ENCODE results near the gene EGFR.

EGFR gene

GRCh38 chr7:55108401-55108800 is 89.6 kb downstream of the EGFR start:
- DNase-seq = no peak

GRCh38 chr7:55108818-55109217 is 90.0 kb downstream of the EGFR start:
- no peak for DNase-seq

- no peak for DNase-seq
Observed at GRCh38 chr7:55109404-55110167, 90.8 kb downstream of the EGFR start.

GRCh38 chr7:55110282-55110992 is 91.6 kb downstream of the EGFR start:
- DNase-seq = no peak

GRCh38 chr7:55110993-55111361 is 92.2 kb downstream of the EGFR start:
- DNase-seq = no peak

GRCh38 chr7:55112056-55112455 is 93.2 kb downstream of the EGFR start:
- no peak for DNase-seq

GRCh38 chr7:55113760-55114540 is 95.1 kb downstream of the EGFR start:
- no peak for DNase-seq

- no peak for DNase-seq
Observed at GRCh38 chr7:55117286-55117685, 98.5 kb downstream of the EGFR start.

GRCh38 chr7:55118426-55118825 is 99.6 kb downstream of the EGFR start:
- DNase-seq = no peak

- no peak for DNase-seq
Observed at GRCh38 chr7:55119571-55119970, 100.8 kb downstream of the EGFR start.

GRCh38 chr7:55120074-55120473 is 101.3 kb downstream of the EGFR start:
- DNase-seq = no peak

- DNase-seq = no peak
Observed at GRCh38 chr7:55120501-55121198, 101.8 kb downstream of the EGFR start.

GRCh38 chr7:55121249-55121648 is 102.4 kb downstream of the EGFR start:
- no peak for DNase-seq

- no peak for DNase-seq
Observed at GRCh38 chr7:55122263-55122662, 103.4 kb downstream of the EGFR start.

- DNase-seq = no peak
Observed at GRCh38 chr7:55124989-55125875, 106.4 kb downstream of the EGFR start.

- no peak for DNase-seq
Observed at GRCh38 chr7:55127135-55127551, 108.3 kb downstream of the EGFR start.

GRCh38 chr7:55127622-55128081 is 108.8 kb downstream of the EGFR start:
- DNase-seq = no peak

- DNase-seq = no peak
Observed at GRCh38 chr7:55128693-55129394, 110.0 kb downstream of the EGFR start.

- no peak for DNase-seq
Observed at GRCh38 chr7:55129541-55130394, 111.0 kb downstream of the EGFR start.

Data from activated naive CD4-positive, alpha-beta T cell (primary cell).